ENCODE measurements around the gene MOB3B.

Gene MOB3B

GRCh38 chr9:27565696-27566095, 36.1 kb upstream of the MOB3B start:
- no peak for ATAC-seq
- no peak for TF ChIP-seq ESRRG (CRISPR knock-in tag; IDR thresholded peaks at IDR 0.05)
- no peak for TF ChIP-seq OSR1 (CRISPR knock-in tag; IDR thresholded peaks at IDR 0.05)
- no peak for TF ChIP-seq RARB (CRISPR knock-in tag; IDR thresholded peaks at IDR 0.05)
- no peak for TF ChIP-seq POU6F1 (CRISPR knock-in tag; IDR thresholded peaks at IDR 0.05; ENCODE audit: borderline replicate concordance, low read depth)
- TF ChIP-seq, protein P1, sequence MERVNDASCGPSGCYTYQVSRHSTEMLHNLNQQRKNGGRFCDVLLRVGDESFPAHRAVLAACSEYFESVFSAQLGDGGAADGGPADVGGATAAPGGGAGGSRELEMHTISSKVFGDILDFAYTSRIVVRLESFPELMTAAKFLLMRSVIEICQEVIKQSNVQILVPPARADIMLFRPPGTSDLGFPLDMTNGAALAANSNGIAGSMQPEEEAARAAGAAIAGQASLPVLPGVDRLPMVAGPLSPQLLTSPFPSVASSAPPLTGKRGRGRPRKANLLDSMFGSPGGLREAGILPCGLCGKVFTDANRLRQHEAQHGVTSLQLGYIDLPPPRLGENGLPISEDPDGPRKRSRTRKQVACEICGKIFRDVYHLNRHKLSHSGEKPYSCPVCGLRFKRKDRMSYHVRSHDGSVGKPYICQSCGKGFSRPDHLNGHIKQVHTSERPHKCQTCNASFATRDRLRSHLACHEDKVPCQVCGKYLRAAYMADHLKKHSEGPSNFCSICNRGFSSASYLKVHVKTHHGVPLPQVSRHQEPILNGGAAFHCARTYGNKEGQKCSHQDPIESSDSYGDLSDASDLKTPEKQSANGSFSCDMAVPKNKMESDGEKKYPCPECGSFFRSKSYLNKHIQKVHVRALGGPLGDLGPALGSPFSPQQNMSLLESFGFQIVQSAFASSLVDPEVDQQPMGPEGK (CRISPR knock-in tag; IDR thresholded peaks at IDR 0.05; ENCODE audit: borderline replicate concordance): no peak
- TF ChIP-seq ARNTL (CRISPR knock-in tag; IDR thresholded peaks at IDR 0.05; ENCODE audit: borderline replicate concordance, low read depth): no peak
- no peak for TF ChIP-seq ZNF70 (CRISPR knock-in tag; IDR thresholded peaks at IDR 0.05)
- TF ChIP-seq ZFP3 (CRISPR knock-in tag; IDR thresholded peaks at IDR 0.05): no peak
- TF ChIP-seq, protein P2, sequence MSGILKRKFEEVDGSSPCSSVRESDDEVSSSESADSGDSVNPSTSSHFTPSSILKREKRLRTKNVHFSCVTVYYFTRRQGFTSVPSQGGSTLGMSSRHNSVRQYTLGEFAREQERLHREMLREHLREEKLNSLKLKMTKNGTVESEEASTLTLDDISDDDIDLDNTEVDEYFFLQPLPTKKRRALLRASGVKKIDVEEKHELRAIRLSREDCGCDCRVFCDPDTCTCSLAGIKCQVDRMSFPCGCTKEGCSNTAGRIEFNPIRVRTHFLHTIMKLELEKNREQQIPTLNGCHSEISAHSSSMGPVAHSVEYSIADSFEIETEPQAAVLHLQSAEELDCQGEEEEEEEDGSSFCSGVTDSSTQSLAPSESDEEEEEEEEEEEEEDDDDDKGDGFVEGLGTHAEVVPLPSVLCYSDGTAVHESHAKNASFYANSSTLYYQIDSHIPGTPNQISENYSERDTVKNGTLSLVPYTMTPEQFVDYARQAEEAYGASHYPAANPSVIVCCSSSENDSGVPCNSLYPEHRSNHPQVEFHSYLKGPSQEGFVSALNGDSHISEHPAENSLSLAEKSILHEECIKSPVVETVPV (CRISPR knock-in tag; IDR thresholded peaks at IDR 0.05): no peak
- TF ChIP-seq GLIS3 (CRISPR knock-in tag; IDR thresholded peaks at IDR 0.05): no peak
- TF ChIP-seq CSDC2 (CRISPR knock-in tag; IDR thresholded peaks at IDR 0.05): no peak
- TF ChIP-seq ISL1 (CRISPR knock-in tag; IDR thresholded peaks at IDR 0.05): no peak

- TF ChIP-seq, protein P1 (CRISPR knock-in tag; IDR thresholded peaks at IDR 0.05; ENCODE audit: borderline replicate concordance): no peak
- no peak for TF ChIP-seq ZFP30 (CRISPR knock-in tag; IDR thresholded peaks at IDR 0.05)
- TF ChIP-seq PPARA (CRISPR knock-in tag; IDR thresholded peaks at IDR 0.05; ENCODE audit: borderline replicate concordance): no peak
- TF ChIP-seq, protein P2 (CRISPR knock-in tag; IDR thresholded peaks at IDR 0.05): no peak
- TF ChIP-seq ZNF8 (CRISPR knock-in tag; IDR thresholded peaks at IDR 0.05): no peak
- TF ChIP-seq, protein P3, sequence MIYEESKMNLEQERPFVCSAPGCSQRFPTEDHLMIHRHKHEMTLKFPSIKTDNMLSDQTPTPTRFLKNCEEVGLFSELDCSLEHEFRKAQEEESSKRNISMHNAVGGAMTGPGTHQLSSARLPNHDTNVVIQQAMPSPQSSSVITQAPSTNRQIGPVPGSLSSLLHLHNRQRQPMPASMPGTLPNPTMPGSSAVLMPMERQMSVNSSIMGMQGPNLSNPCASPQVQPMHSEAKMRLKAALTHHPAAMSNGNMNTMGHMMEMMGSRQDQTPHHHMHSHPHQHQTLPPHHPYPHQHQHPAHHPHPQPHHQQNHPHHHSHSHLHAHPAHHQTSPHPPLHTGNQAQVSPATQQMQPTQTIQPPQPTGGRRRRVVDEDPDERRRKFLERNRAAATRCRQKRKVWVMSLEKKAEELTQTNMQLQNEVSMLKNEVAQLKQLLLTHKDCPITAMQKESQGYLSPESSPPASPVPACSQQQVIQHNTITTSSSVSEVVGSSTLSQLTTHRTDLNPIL (CRISPR knock-in tag; IDR thresholded peaks at IDR 0.05; ENCODE audit: low read depth): no peak
- TF ChIP-seq SNAI2 (CRISPR knock-in tag; IDR thresholded peaks at IDR 0.05): no peak
- no peak for TF ChIP-seq RARB (CRISPR knock-in tag; IDR thresholded peaks at IDR 0.05)
- ATAC-seq: no peak
Observed at GRCh38 chr9:27564670-27565069, 35.1 kb upstream of the MOB3B start.

DNA sequence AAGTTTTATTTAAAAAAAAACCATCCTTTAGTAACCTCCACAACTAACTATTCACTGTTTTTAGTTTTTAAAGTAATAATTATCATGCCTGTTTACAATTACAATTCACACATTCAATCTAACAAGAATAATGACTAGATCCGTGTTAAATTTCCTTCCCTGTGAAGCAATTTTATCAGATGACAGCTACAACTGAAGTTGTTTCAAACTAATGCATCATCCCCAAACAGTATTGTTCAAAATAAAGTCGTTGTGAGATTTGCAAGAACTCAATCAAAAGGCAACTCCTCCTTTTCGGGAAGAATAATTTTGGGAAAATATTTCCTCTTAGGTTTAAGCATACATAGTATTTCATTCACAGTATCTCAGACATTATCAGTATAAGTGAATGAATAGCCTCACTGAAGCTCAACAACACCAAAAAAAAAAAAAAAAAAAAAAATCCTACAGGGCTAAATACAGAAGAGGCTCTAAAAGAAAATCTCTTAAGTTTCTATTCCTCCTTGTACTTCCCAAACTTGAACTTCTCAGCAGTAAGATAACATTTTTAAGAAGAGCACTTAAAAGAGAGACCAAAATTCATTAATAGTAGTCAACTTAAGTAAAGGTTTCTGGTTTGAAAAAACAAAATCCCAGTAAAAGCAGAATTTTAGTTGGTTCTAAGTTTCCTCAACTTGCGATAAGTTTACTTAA, 34.3 kb upstream of the MOB3B start:
- ATAC-seq: no peak
- TF ChIP-seq ARNTL (CRISPR knock-in tag; IDR thresholded peaks at IDR 0.05; ENCODE audit: borderline replicate concordance, low read depth) (no peak), ISL1 (CRISPR knock-in tag; IDR thresholded peaks at IDR 0.05) (no peak), BACH2 (CRISPR knock-in tag; IDR thresholded peaks at IDR 0.05; ENCODE audit: borderline replicate concordance) (no peak), ESRRG (CRISPR knock-in tag; IDR thresholded peaks at IDR 0.05) (no peak), TCF4 (CRISPR knock-in tag; IDR thresholded peaks at IDR 0.05; ENCODE audit: borderline replicate concordance) (no peak), ZFP30 (CRISPR knock-in tag; IDR thresholded peaks at IDR 0.05) (no peak), GLIS3 (CRISPR knock-in tag; IDR thresholded peaks at IDR 0.05) (no peak), ZNF70 (CRISPR knock-in tag; IDR thresholded peaks at IDR 0.05) (no peak), OSR1 (CRISPR knock-in tag; IDR thresholded peaks at IDR 0.05) (no peak), ZC3H10 (CRISPR knock-in tag; IDR thresholded peaks at IDR 0.05) (no peak), ZFP3 (CRISPR knock-in tag; IDR thresholded peaks at IDR 0.05) (no peak), POU6F1 (CRISPR knock-in tag; IDR thresholded peaks at IDR 0.05; ENCODE audit: borderline replicate concordance, low read depth) (no peak)
- TF ChIP-seq, protein P3 (CRISPR knock-in tag; IDR thresholded peaks at IDR 0.05; ENCODE audit: low read depth): no peak

Data from SK-N-SH treated with all-trans-retinoic acid at 6 μM for 48 hours (cell line).